OCI-LY7 (cell line): ENCODE measurements around the gene SORBS2. TPM values are rescaled to one million over a fixed set of nuclear protein-coding genes. Genes with fewer than 3 reads are reported as not detected.

Experiments
- BruUV-seq: library from RNA; stranded (reverse); fragments of 400-500 nt; replicated peaks from 2 replicates; lab custom pipeline; 2021; lab: Mats Ljungman, UMichigan
- CTCF ChIA-PET: fragments of 300-600 bp; sonication (Branson Sonifier 250); formaldehyde crosslinking; loops from one replicate; lab custom pipeline; 2022; ENCODE audit warnings: antibody characterized with exemption; ENCODE audit not compliant: unreplicated experiment; lab: Charles Lee
- POLR2A ChIA-PET: fragments of 300-600 bp; sonication (Branson Sonifier 250); formaldehyde crosslinking; loops from one replicate; lab custom pipeline; 2022; ENCODE audit warnings: antibody characterized with exemption; lab: Charles Lee
- DNase-seq: peaks from one replicate; pipeline ENCODE4 v3.0.0-alpha.2; 2015; ENCODE audit warnings: low spot score
- H2AFZ ChIP-seq: fragments of 200-600 bp; sonication (generic), shearing (Covaris generic); 2 replicates; pipeline ENCODE4 v1.6.1; 2014; ENCODE audit warnings: mild to moderate bottlenecking, antibody characterized with exemption, low read length, moderate library complexity
- H3K27ac ChIP-seq: fragments of 200-600 bp; sonication (generic); 2 replicates; pipeline ENCODE4 v1.5.1; 2014; ENCODE audit warnings: mixed run types, low read depth, mild to moderate bottlenecking, moderate library complexity, low read length, inconsistent platforms; ENCODE audit not compliant: poor library complexity, severe bottlenecking
- H3K36me3 ChIP-seq: fragments of 200-600 bp; sonication (generic); 2 replicates; pipeline ENCODE4 v1.6.1; 2014; ENCODE audit warnings: mild to moderate bottlenecking, antibody characterized with exemption, low read length, moderate library complexity, mixed read lengths; ENCODE audit not compliant: insufficient read depth
- H3K4me1 ChIP-seq: fragments of 200-600 bp; sonication (generic); 2 replicates; pipeline ENCODE4 v1.5.1; 2014; ENCODE audit warnings: mild to moderate bottlenecking, low read length; ENCODE audit not compliant: insufficient read depth, poor library complexity, severe bottlenecking
- H3K4me2 ChIP-seq: fragments of 200-600 bp; sonication (generic); 2 replicates; pipeline ENCODE4 v1.6.1; 2014; ENCODE audit warnings: mild to moderate bottlenecking, low read length
- H3K4me3 ChIP-seq: fragments of 200-600 bp; sonication (generic); 2 replicates; pipeline ENCODE4 v1.5.1; 2014; ENCODE audit warnings: mild to moderate bottlenecking, low read depth, low read length; ENCODE audit not compliant: poor library complexity, severe bottlenecking
- H3K79me2 ChIP-seq: fragments of 200-600 bp; sonication (generic); 2 replicates; pipeline ENCODE4 v1.6.1; 2016; ENCODE audit warnings: low read depth, mild to moderate bottlenecking, low read length, moderate library complexity, mixed read lengths; ENCODE audit not compliant: insufficient read depth
- H3K9me2 ChIP-seq: fragments of 200-600 bp; sonication (generic); 2 replicates; pipeline ENCODE4 v1.6.1; 2016; ENCODE audit warnings: mild to moderate bottlenecking, low read length, mixed read lengths; ENCODE audit not compliant: insufficient read depth
- H3K9me3 ChIP-seq: fragments of 200-600 bp; sonication (generic); 2 replicates; pipeline ENCODE4 v1.6.1; 2014; ENCODE audit warnings: mild to moderate bottlenecking, mixed run types, low read length, mixed read lengths
- H4K20me1 ChIP-seq: fragments of 200-600 bp; sonication (generic); 2 replicates; pipeline ENCODE4 v1.6.1; 2014; ENCODE audit warnings: mild to moderate bottlenecking, antibody characterized with exemption, low read length, moderate library complexity, mixed read lengths; ENCODE audit not compliant: insufficient read depth
- CTCF ChIP-seq: fragments of 200-600 bp; sonication (generic); conservative IDR thresholded peaks from 2 replicates; pipeline ENCODE4 v1.5.1; 2014; ENCODE audit warnings: mild to moderate bottlenecking, antibody characterized with exemption, low read length, moderate library complexity, mixed read lengths
- EZH2phosphoT487 ChIP-seq: fragments of 200-600 bp; sonication (generic); IDR thresholded peaks from 2 replicates; pipeline ENCODE4 v1.6.1; 2018; ENCODE audit warnings: low read depth, borderline replicate concordance, mild to moderate bottlenecking, mixed run types, antibody characterized with exemption, low read length, moderate library complexity, mixed read lengths
- intact Hi-C: fragments of 100-400 bp; cut with micrococcal nuclease; formaldehyde crosslinking; loops from one replicate; pipeline ENCODE4 v1.10.0; 2022; ENCODE audit not compliant: unreplicated experiment
- total RNA-seq, 2 experiments: library from RNA; depleted of rRNA in 1 of 2; stranded (reverse); fragments of >200 nt in 1 of 2; shearing (Covaris generic) in 1 of 2; gene quantifications; 2 replicates each; pipeline ENCODE4 v1.2.3, GENCODE V29; 2014 to 2022

Gene SORBS2
- total RNA-seq, 2 experiments from 2014 or later: 33.2 to 43.5 TPM

GRCh38 chr4:185825737-185826136, 13.7 kb upstream of the SORBS2 start:
- no peaks in the 10 kb centered on the region for H3K4me1 ChIP-seq
- TF ChIP-seq EZH2phosphoT487: no peak
- TF ChIP-seq CTCF: no peak
- intact Hi-C loops: no loop called here
- no peak overlapping the region for H3K4me2 ChIP-seq
- no peak overlapping the region for H3K4me3 ChIP-seq
- H3K27ac ChIP-seq: no peak overlapping the region
- no peaks in the 10 kb centered on the region for H3K36me3 ChIP-seq
- no peaks in the 10 kb centered on the region for H3K79me2 ChIP-seq
- no peaks in the 10 kb centered on the region for H3K9me3 ChIP-seq
- no peaks in the 10 kb centered on the region for H3K9me2 ChIP-seq
- no peak for DNase-seq
- ChIA-PET POLR2A (no interaction called here), CTCF (no interaction called here)
- no peaks in the 10 kb centered on the region for H4K20me1 ChIP-seq
- no peak overlapping the region for H2AFZ ChIP-seq
- no TSS peak for BruUV-seq

- ChIA-PET POLR2A (interaction anchor here (0.7 kb wide), 1 partner anchor 14 kb away, joined by 3 read pairs; no protein-coding TSS in a partner anchor), CTCF (no interaction called here)
- BruUV-seq: no TSS peak
- no peak overlapping the region for H3K27ac ChIP-seq
- H3K4me2 ChIP-seq: no peak overlapping the region
- no peak overlapping the region for H2AFZ ChIP-seq
- DNase-seq: no peak
- H3K79me2 ChIP-seq: no peaks in the 10 kb centered on the region
- H3K36me3 ChIP-seq: no peaks in the 10 kb centered on the region
- H3K4me1 ChIP-seq: no peaks in the 10 kb centered on the region
- H3K9me3 ChIP-seq: no peaks in the 10 kb centered on the region
- intact Hi-C loops: no loop called here
- no peaks in the 10 kb centered on the region for H3K9me2 ChIP-seq
- H3K4me3 ChIP-seq: no peak overlapping the region
- TF ChIP-seq CTCF (no peak), EZH2phosphoT487 (no peak)
- no peaks in the 10 kb centered on the region for H4K20me1 ChIP-seq
Observed at GRCh38 chr4:185822791-185823190, 10.8 kb upstream of the SORBS2 start.

GRCh38 chr4:185821029-185821419, 9.0 kb upstream of the SORBS2 start:
- Histone ChIP-seq H3K36me3 (no peaks in the 10 kb centered on the region), H3K9me2 (no peaks in the 10 kb centered on the region), H3K4me2 (no peak overlapping the region), H3K9me3 (no peaks in the 10 kb centered on the region), H3K4me1 (peaks cover 8% of the 10 kb centered on the region), H2AFZ (no peak overlapping the region), H3K79me2 (no peaks in the 10 kb centered on the region), H4K20me1 (no peaks in the 10 kb centered on the region), H3K27ac (no peak overlapping the region), H3K4me3 (no peak overlapping the region)
- TF ChIP-seq CTCF: no peak
- TF ChIP-seq EZH2phosphoT487: no peak
- ChIA-PET POLR2A (interaction anchor here (1.2 kb wide), 1 partner anchor 9 kb away, joined by 4 read pairs; the partner anchor contains the start of gene SORBS2), CTCF (no interaction called here)
- intact Hi-C loops: no loop called here
- no peak for DNase-seq
- BruUV-seq: no TSS peak
